ENCODE data around the gene KLHL28.

KLHL28 gene

GRCh38 chr14:44970907-44971306 lies 9.2 kb upstream of the KLHL28 start:
- no peaks in the 10 kb centered on the region for H3K9me3 Mint-ChIP-seq
- H3K27ac Mint-ChIP-seq = no peak overlapping the region
- no peaks in the 10 kb centered on the region for H3K27me3 Mint-ChIP-seq
- H3K36me3 Mint-ChIP-seq (ENCODE audit: insufficient read depth) = no peaks in the 10 kb centered on the region
- no peak overlapping the region for H3K4me3 Mint-ChIP-seq
- peaks cover 27 to 62% of the 10 kb centered on the region in 2 donors for H3K4me1 Mint-ChIP-seq (ENCODE audit: low read depth in 2 of 2)
- ATAC-seq (replicated peaks) (no peak), DNase-seq (no peak)

DNA sequence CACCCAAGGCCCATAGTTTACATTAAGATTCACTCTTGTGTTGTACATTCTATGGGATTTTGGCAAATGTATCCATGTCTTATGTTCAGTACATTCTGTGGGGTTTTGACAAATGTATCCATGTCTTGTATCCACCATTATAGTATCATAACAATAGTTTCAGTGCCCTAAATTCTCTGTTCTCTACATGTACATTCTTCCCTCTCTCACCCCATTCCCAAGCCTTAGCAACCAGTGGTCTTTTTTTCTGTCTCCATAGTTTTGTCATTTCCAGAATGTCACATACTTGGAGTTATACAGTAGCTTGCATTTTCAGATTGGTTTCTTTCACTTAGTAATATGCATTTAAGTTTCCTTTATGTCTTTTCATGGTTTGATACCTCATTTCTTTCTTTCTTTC lies 7.0 kb upstream of the KLHL28 start:
- no peaks in the 10 kb centered on the region for H3K36me3 Mint-ChIP-seq (ENCODE audit: insufficient read depth)
- peaks cover 0 to 4% of the 10 kb centered on the region in 2 donors for H3K9me3 Mint-ChIP-seq
- no peaks in the 10 kb centered on the region for H3K27me3 Mint-ChIP-seq
- no peak for DNase-seq
- H3K4me3 Mint-ChIP-seq = peak overlapping the region; percentile 38 to 45
- H3K4me1 Mint-ChIP-seq (ENCODE audit: low read depth in 2 of 2) = peaks cover 34 to 63% of the 10 kb centered on the region in 2 donors
- ATAC-seq (replicated peaks) = no peak
- H3K27ac Mint-ChIP-seq = no peak overlapping the region

DNA sequence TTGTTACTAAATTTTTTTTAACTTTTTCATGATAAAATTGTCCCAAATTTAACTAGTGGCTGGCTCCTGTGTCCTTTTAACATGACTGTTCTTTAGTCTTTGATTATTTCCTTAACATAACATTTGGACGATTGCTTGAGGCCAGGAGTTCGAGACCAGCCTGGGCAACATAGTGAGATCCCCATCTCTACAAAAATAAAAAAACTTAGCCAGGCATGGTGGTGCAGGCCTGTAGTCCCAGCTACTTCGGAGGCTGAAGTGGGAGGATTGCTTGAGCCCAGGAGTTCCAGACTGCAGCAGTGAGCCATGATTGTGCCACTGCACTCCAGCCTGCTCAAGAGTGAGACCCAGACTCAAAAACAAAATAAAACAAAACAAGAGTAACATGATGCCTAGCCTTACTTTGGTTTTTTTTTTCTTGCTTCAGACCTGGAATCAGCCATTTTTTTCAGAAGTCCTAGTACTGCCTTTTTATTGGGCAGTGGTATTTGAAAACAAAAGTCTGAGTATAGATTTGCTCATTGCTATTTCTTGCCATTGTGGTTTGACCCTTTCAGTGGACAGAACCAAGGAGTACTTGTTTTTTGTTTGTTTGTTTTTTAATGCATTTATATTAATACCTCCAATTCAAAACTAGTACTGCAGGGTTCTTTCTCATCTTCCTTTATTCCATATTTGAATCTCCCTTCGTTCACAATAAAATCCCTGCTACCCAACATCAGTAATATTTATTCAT lies 5.0 kb upstream of the KLHL28 start:
- Mint-ChIP-seq H3K9me3 (peaks cover 0 to 4% of the 10 kb centered on the region in 2 donors), H3K27ac (peak overlapping the region in 1 of 2 donors; percentile 39), H3K27me3 (no peaks in the 10 kb centered on the region), H3K4me1 (ENCODE audit: low read depth in 2 of 2) (peaks cover 37 to 68% of the 10 kb centered on the region in 2 donors), H3K4me3 (peak overlapping the region; percentile 53 to 67), H3K36me3 (ENCODE audit: insufficient read depth) (no peaks in the 10 kb centered on the region)
- ATAC-seq (replicated peaks) = no peak
- no peak for DNase-seq

GRCh38 chr14:44963775-44964380 lies 2.1 kb upstream of the KLHL28 start:
- peaks cover 38 to 53% of the 10 kb centered on the region in 2 donors for H3K4me1 Mint-ChIP-seq (ENCODE audit: low read depth in 2 of 2)
- DNase-seq (no peak), ATAC-seq (replicated peaks) (no peak)
- no peak overlapping the region for H3K27ac Mint-ChIP-seq
- no peaks in the 10 kb centered on the region for H3K27me3 Mint-ChIP-seq
- no peak overlapping the region for H3K4me3 Mint-ChIP-seq
- peaks cover 0 to 4% of the 10 kb centered on the region in 2 donors for H3K9me3 Mint-ChIP-seq
- peaks cover 3% of the 10 kb centered on the region for H3K36me3 Mint-ChIP-seq (ENCODE audit: insufficient read depth)

DNA sequence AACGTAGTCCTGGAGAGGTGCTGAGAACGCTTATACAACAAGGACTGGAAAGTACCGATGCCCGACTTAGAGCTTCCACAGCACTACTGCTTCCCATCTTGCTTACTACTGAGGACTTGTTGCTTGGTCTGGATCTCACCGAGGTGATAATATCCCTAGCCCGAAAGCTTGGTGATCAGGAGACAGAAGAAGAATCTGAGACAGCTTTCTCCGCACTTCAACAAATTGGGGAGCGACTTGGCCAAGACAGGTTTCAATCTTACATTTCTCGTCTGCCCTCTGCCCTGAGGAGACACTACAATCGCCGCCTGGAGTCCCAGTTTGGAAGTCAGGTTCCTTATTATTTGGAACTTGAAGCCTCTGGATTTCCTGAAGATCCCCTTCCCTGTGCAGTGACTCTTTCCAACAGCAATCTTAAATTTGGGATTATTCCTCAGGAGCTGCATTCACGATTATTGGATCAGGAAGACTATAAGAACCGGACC lies 1.3 kb upstream of the KLHL28 start:
- ATAC-seq (replicated peaks) = no peak
- H3K27ac Mint-ChIP-seq = no peak overlapping the region

DNA sequence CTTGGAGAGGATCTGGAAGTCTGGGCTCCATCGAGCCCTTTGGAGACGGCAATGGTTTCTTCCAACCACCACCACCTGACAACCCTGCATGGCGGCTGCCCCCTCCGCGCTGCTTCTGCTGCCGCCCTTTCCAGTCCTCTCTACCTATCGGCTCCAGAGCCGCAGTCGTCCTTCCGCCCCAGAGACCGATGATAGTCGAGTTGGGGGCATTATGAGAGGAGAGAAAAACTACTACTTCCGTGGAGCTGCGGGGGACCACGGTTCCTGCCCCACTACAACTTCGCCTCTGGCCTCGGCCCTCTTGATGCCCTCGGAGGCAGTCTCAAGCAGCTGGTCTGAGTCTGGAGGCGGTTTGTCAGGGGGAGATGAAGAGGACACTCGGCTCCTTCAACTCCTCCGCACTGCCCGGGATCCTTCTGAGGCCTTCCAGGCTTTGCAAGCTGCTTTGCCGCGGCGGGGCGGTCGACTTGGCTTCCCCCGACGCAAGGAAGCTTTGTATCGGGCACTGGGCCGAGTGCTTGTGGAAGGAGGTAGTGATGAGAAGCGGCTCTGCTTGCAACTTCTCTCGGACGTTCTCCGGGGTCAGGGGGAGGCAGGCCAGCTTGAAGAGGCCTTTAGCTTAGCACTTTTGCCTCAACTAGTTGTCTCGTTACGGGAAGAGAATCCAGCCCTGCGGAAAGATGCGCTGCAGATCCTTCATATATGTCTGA lies 742 bp upstream of the KLHL28 start:
- peaks cover 3% of the 10 kb centered on the region for H3K36me3 Mint-ChIP-seq (ENCODE audit: insufficient read depth)
- no peak for DNase-seq
- H3K27ac Mint-ChIP-seq = no peak overlapping the region
- H3K27me3 Mint-ChIP-seq = no peaks in the 10 kb centered on the region
- H3K4me3 Mint-ChIP-seq = no peak overlapping the region
- peak; percentile 47 for ATAC-seq (replicated peaks)
- peaks cover 33 to 42% of the 10 kb centered on the region in 2 donors for H3K4me1 Mint-ChIP-seq (ENCODE audit: low read depth in 2 of 2)
- H3K9me3 Mint-ChIP-seq = peaks cover 0 to 4% of the 10 kb centered on the region in 2 donors

More for the DNA sequence above, 1.3 kb upstream of the KLHL28 start:
- no peaks in the 10 kb centered on the region for H3K27me3 Mint-ChIP-seq
- H3K9me3 Mint-ChIP-seq = peaks cover 0 to 4% of the 10 kb centered on the region in 2 donors
- H3K4me3 Mint-ChIP-seq = no peak overlapping the region
- peaks cover 3% of the 10 kb centered on the region for H3K36me3 Mint-ChIP-seq (ENCODE audit: insufficient read depth)
- peaks cover 34 to 47% of the 10 kb centered on the region in 2 donors for H3K4me1 Mint-ChIP-seq (ENCODE audit: low read depth in 2 of 2)
- no peak for DNase-seq

DNA sequence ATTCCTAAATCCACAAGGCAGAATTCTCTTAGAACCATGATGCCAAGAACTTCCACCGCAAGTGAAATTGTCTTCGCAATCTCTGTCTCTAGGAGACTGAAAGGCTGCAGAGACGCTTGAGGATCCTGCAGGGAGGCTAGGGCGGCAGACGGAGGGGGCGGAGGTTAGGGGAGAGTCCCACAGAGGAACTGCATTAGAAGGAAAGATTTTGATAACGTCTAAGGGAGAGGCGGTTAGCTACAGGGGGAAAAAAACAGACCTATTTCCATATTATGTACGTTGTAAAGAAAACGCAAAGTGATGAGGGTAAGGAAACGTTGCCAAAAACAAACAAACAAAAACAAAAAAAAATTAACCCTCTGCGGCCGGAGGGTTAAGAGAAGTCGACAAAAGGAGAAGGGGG lies 595 bp downstream of the KLHL28 start:
- peak; percentile 44 for ATAC-seq (replicated peaks)
- peaks cover 8% of the 10 kb centered on the region for H3K36me3 Mint-ChIP-seq (ENCODE audit: insufficient read depth)
- H3K4me3 Mint-ChIP-seq = no peak overlapping the region
- DNase-seq = peak; percentile 50 to 61 (median 54)
- peaks cover 0 to 4% of the 10 kb centered on the region in 2 donors for H3K9me3 Mint-ChIP-seq
- H3K27ac Mint-ChIP-seq = no peak overlapping the region
- peaks cover 28 to 37% of the 10 kb centered on the region in 2 donors for H3K4me1 Mint-ChIP-seq (ENCODE audit: low read depth in 2 of 2)
- no peaks in the 10 kb centered on the region for H3K27me3 Mint-ChIP-seq

- Mint-ChIP-seq H3K36me3 (ENCODE audit: insufficient read depth) (peaks cover 9% of the 10 kb centered on the region), H3K4me1 (ENCODE audit: low read depth in 2 of 2) (peaks cover 30 to 40% of the 10 kb centered on the region in 2 donors), H3K27me3 (no peaks in the 10 kb centered on the region), H3K9me3 (peaks cover 0 to 4% of the 10 kb centered on the region in 2 donors), H3K4me3 (no peak overlapping the region), H3K27ac (no peak overlapping the region)
- no peak for ATAC-seq (replicated peaks)
- DNase-seq = no peak
These were observed 1.1 kb downstream of the KLHL28 start for GRCh38 chr14:44960646-44961045.

- ATAC-seq (replicated peaks) = no peak
- Mint-ChIP-seq H3K27me3 (no peaks in the 10 kb centered on the region), H3K4me1 (ENCODE audit: low read depth in 2 of 2) (peaks cover 32 to 44% of the 10 kb centered on the region in 2 donors), H3K27ac (no peak overlapping the region), H3K4me3 (no peak overlapping the region), H3K36me3 (ENCODE audit: insufficient read depth) (peaks cover 13% of the 10 kb centered on the region), H3K9me3 (peaks cover 0 to 4% of the 10 kb centered on the region in 2 donors)
- DNase-seq = no peak
These were observed 1.6 kb downstream of the KLHL28 start for GRCh38 chr14:44960146-44960545.

- Mint-ChIP-seq H3K4me1 (ENCODE audit: low read depth in 2 of 2) (peaks cover 28 to 42% of the 10 kb centered on the region in 2 donors), H3K4me3 (no peak overlapping the region), H3K36me3 (ENCODE audit: insufficient read depth) (peaks cover 13% of the 10 kb centered on the region), H3K9me3 (peaks cover 0 to 4% of the 10 kb centered on the region in 2 donors), H3K27ac (no peak overlapping the region), H3K27me3 (no peaks in the 10 kb centered on the region)
- no peak for ATAC-seq (replicated peaks)
- no peak for DNase-seq
These were observed 2.2 kb downstream of the KLHL28 start for GRCh38 chr14:44959538-44959937.

DNA sequence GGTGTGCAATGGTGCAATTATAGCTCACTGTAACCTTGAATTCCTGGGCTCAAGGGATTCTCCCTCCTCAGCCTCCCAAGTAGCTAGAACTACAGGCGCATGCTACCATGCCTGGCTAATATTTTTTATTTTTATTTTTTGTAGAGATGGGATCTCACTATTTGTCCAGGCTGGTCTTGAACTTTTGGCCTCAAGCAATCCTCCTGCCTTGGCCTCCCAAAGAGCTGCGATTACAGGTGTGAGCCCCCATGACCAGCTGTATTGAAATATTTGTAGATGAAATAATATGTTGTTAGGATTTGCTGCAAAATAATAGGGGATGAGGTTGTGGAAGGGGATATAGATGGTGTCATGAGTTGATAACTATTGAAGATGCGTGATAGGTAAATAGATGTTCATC lies 4.9 kb downstream of the KLHL28 start:
- Mint-ChIP-seq H3K27ac (no peak overlapping the region), H3K27me3 (no peaks in the 10 kb centered on the region), H3K9me3 (no peaks in the 10 kb centered on the region), H3K4me1 (ENCODE audit: low read depth in 2 of 2) (peaks cover 24 to 44% of the 10 kb centered on the region in 2 donors), H3K36me3 (ENCODE audit: insufficient read depth) (peaks cover 21% of the 10 kb centered on the region), H3K4me3 (peak overlapping the region in 1 of 2 donors; percentile 14)
- ATAC-seq (replicated peaks) = no peak
- DNase-seq = no peak

- H3K4me1 Mint-ChIP-seq (ENCODE audit: low read depth in 2 of 2) = peaks cover 26 to 43% of the 10 kb centered on the region in 2 donors
- no peak for ATAC-seq (replicated peaks)
- H3K4me3 Mint-ChIP-seq = peak overlapping the region; percentile 29 to 35
These were observed 6.2 kb downstream of the KLHL28 start for GRCh38 chr14:44955528-44955927.

DNA sequence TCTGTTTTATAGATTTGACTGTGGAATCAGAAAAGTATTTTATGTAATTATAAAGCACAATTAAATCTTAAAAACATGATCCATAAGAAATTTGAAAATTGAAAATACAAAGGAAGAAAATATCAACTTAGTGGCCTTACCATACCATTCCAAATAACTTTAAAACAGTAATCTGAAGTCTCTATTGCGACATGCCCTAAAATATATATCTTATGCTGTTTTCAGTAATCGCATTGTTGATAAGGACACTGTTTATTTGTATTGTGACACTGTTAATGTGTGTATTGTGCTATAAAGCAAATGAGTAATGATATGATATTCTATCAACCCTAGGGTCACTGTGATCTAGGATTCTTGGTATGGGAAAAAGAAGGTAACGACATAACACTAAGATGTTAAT lies 7.0 kb downstream of the KLHL28 start:
- DNase-seq (no peak), ATAC-seq (replicated peaks) (no peak)
- Mint-ChIP-seq H3K4me3 (no peak overlapping the region), H3K9me3 (no peaks in the 10 kb centered on the region), H3K36me3 (ENCODE audit: insufficient read depth) (peaks cover 27% of the 10 kb centered on the region), H3K27ac (no peak overlapping the region), H3K27me3 (no peaks in the 10 kb centered on the region), H3K4me1 (ENCODE audit: low read depth in 2 of 2) (peaks cover 21 to 38% of the 10 kb centered on the region in 2 donors)

More at GRCh38 chr14:44955528-44955927, 6.2 kb downstream of the KLHL28 start:
- Mint-ChIP-seq H3K9me3 (no peaks in the 10 kb centered on the region), H3K27ac (no peak overlapping the region), H3K27me3 (no peaks in the 10 kb centered on the region), H3K36me3 (ENCODE audit: insufficient read depth) (peaks cover 25% of the 10 kb centered on the region)
- no peak for DNase-seq

Measured in effector memory CD8-positive, alpha-beta T cell (primary cell).